ENCODE measurements around the gene ANKRD9. TPM values are rescaled to one million over a fixed set of nuclear protein-coding genes. Genes with fewer than 3 reads are reported as not detected.

Gene ANKRD9
- total and polyA plus RNA-seq, 2 of the 13 experiments (the other 11 are each of a cell fraction or from before 2014, with no cell fraction given): 10.0 to 15.0 TPM

DNA sequence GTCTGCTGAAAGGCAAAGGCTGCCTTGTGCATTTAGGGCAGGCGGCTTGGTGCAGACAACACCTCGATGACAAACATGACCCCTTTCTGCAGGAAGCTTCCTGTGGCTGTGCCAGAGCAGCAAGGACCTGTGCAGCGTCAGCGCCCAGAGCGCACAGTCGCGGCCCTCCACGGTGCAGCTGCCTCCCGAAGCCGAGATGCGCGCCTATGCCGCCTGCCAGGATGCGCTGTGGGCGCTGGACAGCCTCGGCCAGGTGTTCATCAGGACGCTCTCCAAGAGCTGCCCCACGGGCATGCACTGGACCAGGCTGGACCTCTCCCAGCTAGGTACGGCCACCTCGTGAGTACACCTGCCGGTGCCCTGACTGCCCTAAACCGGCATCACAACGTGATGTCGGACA lies 57.3 kb downstream of the ANKRD9 start:
- no peaks in the 10 kb centered on the region for H3K79me2 ChIP-seq (ENCODE audit: insufficient read depth, low read length)
- H2AFZ ChIP-seq (ENCODE audit: low read length): no peak overlapping the region
- H3K27ac ChIP-seq (ENCODE audit: extremely low read length, insufficient read depth, low read length): no peak overlapping the region
- H3K4me1 ChIP-seq (ENCODE audit: insufficient read depth, low read length): no peaks in the 10 kb centered on the region
- no peaks in the 10 kb centered on the region for H3K9me3 ChIP-seq (ENCODE audit: low read length)
- H3K36me3 ChIP-seq (replicated peaks in 1 of 2; ENCODE audit: control insufficient read depth in 1 of 2, insufficient read depth in 2 of 2, low read length in 2 of 2): peaks cover 7 to 37% of the 10 kb centered on the region in 2 experiments; a peak in 4 of 5 replicates
- no TSS peak for BruUV-seq (replicated peaks)
- in situ Hi-C loops (cut with HindIII; ENCODE audit: extremely low pct_ligation_motif_present, low pct_unique_long_range_greater_than_20kb) (no loop called here), intact Hi-C loops (cut with micrococcal nuclease; ENCODE audit: unreplicated experiment) (no loop called here)
- TF ChIP-seq U2AF2 (IDR thresholded peaks at IDR 0.05; ENCODE audit: low read depth, low read length): no peak
- no peak for TF ChIP-seq SETDB1 (CRISPR knock-in tag; IDR thresholded peaks at IDR 0.05; ENCODE audit: borderline replicate concordance)
- TF ChIP-seq, protein P1, sequence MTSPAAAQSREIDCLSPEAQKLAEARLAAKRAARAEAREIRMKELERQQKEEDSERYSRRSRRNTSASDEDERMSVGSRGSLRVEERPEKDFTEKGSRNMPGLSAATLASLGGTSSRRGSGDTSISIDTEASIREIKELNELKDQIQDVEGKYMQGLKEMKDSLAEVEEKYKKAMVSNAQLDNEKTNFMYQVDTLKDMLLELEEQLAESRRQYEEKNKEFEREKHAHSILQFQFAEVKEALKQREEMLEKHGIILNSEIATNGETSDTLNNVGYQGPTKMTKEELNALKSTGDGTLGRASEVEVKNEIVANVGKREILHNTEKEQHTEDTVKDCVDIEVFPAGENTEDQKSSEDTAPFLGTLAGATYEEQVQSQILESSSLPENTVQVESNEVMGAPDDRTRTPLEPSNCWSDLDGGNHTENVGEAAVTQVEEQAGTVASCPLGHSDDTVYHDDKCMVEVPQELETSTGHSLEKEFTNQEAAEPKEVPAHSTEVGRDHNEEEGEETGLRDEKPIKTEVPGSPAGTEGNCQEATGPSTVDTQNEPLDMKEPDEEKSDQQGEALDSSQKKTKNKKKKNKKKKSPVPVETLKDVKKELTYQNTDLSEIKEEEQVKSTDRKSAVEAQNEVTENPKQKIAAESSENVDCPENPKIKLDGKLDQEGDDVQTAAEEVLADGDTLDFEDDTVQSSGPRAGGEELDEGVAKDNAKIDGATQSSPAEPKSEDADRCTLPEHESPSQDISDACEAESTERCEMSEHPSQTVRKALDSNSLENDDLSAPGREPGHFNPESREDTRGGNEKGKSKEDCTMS (CRISPR knock-in tag; conservative IDR thresholded peaks at IDR 0.05): no peak
- TF ChIP-seq KLF9 (CRISPR knock-in tag; IDR thresholded peaks at IDR 0.05; ENCODE audit: low read depth): no peak
- TF ChIP-seq ZSCAN12 (CRISPR knock-in tag; IDR thresholded peaks at IDR 0.05): no peak
- TF ChIP-seq, protein P2, sequence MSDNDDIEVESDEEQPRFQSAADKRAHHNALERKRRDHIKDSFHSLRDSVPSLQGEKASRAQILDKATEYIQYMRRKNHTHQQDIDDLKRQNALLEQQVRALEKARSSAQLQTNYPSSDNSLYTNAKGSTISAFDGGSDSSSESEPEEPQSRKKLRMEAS (IDR thresholded peaks at IDR 0.05): no peak
- no peak for TF ChIP-seq GLI4 (CRISPR knock-in tag; IDR thresholded peaks at IDR 0.05; ENCODE audit: borderline replicate concordance)
- no peak for TF ChIP-seq KLF12 (CRISPR knock-in tag; IDR thresholded peaks at IDR 0.05; ENCODE audit: borderline replicate concordance)
- no peak for TF ChIP-seq ZNF614 (CRISPR knock-in tag; IDR thresholded peaks at IDR 0.05; ENCODE audit: borderline replicate concordance)
- no peak for TF ChIP-seq ZNF263 (CRISPR knock-in tag; IDR thresholded peaks at IDR 0.05)
- TF ChIP-seq, protein P3, sequence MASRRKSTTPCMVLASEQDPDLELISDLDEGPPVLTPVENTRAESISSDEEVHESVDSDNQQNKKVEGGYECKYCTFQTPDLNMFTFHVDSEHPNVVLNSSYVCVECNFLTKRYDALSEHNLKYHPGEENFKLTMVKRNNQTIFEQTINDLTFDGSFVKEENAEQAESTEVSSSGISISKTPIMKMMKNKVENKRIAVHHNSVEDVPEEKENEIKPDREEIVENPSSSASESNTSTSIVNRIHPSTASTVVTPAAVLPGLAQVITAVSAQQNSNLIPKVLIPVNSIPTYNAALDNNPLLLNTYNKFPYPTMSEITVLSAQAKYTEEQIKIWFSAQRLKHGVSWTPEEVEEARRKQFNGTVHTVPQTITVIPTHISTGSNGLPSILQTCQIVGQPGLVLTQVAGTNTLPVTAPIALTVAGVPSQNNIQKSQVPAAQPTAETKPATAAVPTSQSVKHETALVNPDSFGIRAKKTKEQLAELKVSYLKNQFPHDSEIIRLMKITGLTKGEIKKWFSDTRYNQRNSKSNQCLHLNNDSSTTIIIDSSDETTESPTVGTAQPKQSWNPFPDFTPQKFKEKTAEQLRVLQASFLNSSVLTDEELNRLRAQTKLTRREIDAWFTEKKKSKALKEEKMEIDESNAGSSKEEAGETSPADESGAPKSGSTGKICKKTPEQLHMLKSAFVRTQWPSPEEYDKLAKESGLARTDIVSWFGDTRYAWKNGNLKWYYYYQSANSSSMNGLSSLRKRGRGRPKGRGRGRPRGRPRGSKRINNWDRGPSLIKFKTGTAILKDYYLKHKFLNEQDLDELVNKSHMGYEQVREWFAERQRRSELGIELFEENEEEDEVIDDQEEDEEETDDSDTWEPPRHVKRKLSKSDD (CRISPR knock-in tag; IDR thresholded peaks at IDR 0.05; ENCODE audit: low read depth): no peak
- H4K20me1 ChIP-seq (ENCODE audit: insufficient read depth, low read length): no peaks in the 10 kb centered on the region
- ChIA-PET POLR2A (interaction anchor here (0.8 kb wide), 1 partner anchor 54 kb away, joined by 3 read pairs; no protein-coding TSS in a partner anchor), CTCF (ENCODE audit: low intra/inter-chr PET ratio, low total read pairs) (no interaction called here)
- H3K4me3 ChIP-seq (replicated peaks in 1 of 3; ENCODE audit: insufficient read depth in 1 of 3, low read depth in 2 of 3, low read length in 3 of 3): no peak overlapping the region
- no peak overlapping the region for H3K4me2 ChIP-seq (ENCODE audit: low read depth, low read length)
- FAIRE-seq (no peak), DNase-seq (ENCODE audit: low spot score) (no peak), ATAC-seq (no peak)
- no peak overlapping the region for H3K9ac ChIP-seq (ENCODE audit: insufficient read depth, low read depth, low read length)
- 100% methylated on average over 5 of the region's 24 CpGs for WGBS (ENCODE audit: low lambda C conversion rate)
- H3K27me3 ChIP-seq (ENCODE audit: control insufficient read depth in 1 of 2, insufficient read depth in 2 of 2, low read length in 2 of 2): no peaks in the 10 kb centered on the region

Small RNA genes within 50 kb of the gene (microRNA-seq; reads per million reads assigned to microRNA genes)
- not detected for gene MIR4309

Small RNA genes within 50 kb of the gene (small RNA-seq; reads per million reads assigned to genes)
- 0 reads per million in 3 experiments for gene MIR4309 (ENCODE audit: insufficient read depth in 2 of 3, insufficient read length in 3 of 3, low read depth in 2 of 3, low replicate concordance in 1 of 3)

Other genes with a start within 250 kb of the ANKRD9 start
- 11.8 and 15.3 TPM in 2 replicates for gene MOK, start 204.6 kb downstream of the ANKRD9 start, total RNA-seq (2016; rRNA removed; fragmentation: Illumina TruSeq; extraction: Trizol)
- 16.9 and 17.6 TPM in 2 replicates for gene MOK, start 204.6 kb downstream of the ANKRD9 start, polyA plus RNA-seq (2011; rRNA removed)
- 8.2 and 12.8 TPM in 2 replicates for gene ZNF839, start 190.0 kb downstream of the ANKRD9 start, total RNA-seq (2016; rRNA removed; fragmentation: Illumina TruSeq; extraction: Trizol)
- 9.3 and 11.1 TPM in 2 replicates for gene ZNF839, start 190.0 kb downstream of the ANKRD9 start, polyA plus RNA-seq (2011; rRNA removed)
- gene CINP, start 146.9 kb downstream of the ANKRD9 start, total RNA-seq (2016; rRNA removed; fragmentation: Illumina TruSeq; extraction: Trizol): 42.8 and 59.7 TPM in 2 replicates
- gene CINP, start 146.9 kb downstream of the ANKRD9 start, polyA plus RNA-seq (2011; rRNA removed): 30.9 and 32.8 TPM in 2 replicates
- gene TECPR2, start 146.8 kb downstream of the ANKRD9 start, total RNA-seq (2016; rRNA removed; fragmentation: Illumina TruSeq; extraction: Trizol): 5.7 and 13.6 TPM in 2 replicates
- 3.5 and 4.6 TPM in 2 replicates for gene TECPR2, start 146.8 kb downstream of the ANKRD9 start, polyA plus RNA-seq (2011; rRNA removed)
- gene RCOR1, start 82.9 kb upstream of the ANKRD9 start, total RNA-seq (2016; rRNA removed; fragmentation: Illumina TruSeq; extraction: Trizol): 11.1 and 14.8 TPM in 2 replicates
- 10.2 and 10.5 TPM in 2 replicates for gene RCOR1, start 82.9 kb upstream of the ANKRD9 start, polyA plus RNA-seq (2011; rRNA removed)